SH-SY5Y (cell line): ENCODE data around the gene MTERF2.

Experiments
- GATA2 ChIP-seq: IDR thresholded peaks from 2 replicates; pipeline ENCODE4 v1.6.1; 2011; ENCODE audit warnings: mild to moderate bottlenecking, low read depth, low read length
- GATA3 ChIP-seq: IDR thresholded peaks from 2 replicates; pipeline ENCODE4 v1.6.1; 2011; ENCODE audit warnings: low read depth, mild to moderate bottlenecking, low read length, moderate library complexity

DNA sequence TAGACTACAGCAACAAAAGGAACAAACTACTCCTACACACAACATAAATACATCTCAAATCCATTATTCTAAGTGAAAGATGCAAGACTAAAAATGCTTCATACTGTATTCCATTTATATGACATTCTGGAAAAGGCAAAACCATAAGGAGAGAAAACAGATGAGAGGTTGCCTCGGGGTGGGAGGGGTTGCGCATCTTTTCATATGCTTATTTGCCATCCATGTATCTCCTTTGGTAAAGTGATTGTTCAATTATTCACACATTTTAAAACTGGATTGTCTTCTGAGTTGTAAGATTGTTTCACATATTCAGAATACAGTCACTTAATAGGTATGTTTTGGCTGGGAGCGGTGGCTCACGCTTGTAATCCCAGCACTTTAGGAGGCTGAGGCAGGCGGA is 36.4 kb downstream of the MTERF2 start:
- TF ChIP-seq GATA2 (no peak), GATA3 (no peak)
